ENCODE measurements around the gene C10orf120.

Gene C10orf120

DNA sequence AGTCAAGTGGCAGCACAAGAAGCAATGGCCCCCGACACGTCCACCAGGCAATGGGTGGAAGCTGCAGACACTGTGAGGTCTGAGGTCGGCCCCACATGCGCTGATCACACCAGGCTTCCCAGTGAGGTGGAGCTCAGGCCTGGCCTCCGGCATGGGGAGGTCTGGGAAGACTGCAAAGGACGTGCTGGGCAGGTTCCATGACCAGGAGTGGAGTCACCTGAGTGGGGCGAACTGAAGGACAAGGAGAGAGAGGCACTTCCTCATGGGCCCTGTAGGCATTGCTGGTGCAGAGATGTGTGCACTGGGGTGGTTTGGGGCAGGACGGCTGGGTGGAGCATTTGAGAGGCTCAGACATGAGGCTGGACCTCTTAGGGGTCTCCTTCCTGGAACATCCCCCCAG lies 35.1 kb downstream of the C10orf120 start:
- no peak overlapping the region for H3K4me3 ChIP-seq (ENCODE audit: low read length)
- TF ChIP-seq, protein P1, sequence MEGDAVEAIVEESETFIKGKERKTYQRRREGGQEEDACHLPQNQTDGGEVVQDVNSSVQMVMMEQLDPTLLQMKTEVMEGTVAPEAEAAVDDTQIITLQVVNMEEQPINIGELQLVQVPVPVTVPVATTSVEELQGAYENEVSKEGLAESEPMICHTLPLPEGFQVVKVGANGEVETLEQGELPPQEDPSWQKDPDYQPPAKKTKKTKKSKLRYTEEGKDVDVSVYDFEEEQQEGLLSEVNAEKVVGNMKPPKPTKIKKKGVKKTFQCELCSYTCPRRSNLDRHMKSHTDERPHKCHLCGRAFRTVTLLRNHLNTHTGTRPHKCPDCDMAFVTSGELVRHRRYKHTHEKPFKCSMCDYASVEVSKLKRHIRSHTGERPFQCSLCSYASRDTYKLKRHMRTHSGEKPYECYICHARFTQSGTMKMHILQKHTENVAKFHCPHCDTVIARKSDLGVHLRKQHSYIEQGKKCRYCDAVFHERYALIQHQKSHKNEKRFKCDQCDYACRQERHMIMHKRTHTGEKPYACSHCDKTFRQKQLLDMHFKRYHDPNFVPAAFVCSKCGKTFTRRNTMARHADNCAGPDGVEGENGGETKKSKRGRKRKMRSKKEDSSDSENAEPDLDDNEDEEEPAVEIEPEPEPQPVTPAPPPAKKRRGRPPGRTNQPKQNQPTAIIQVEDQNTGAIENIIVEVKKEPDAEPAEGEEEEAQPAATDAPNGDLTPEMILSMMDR (conservative IDR thresholded peaks at IDR 0.05; ENCODE audit: low read length), result no peak
- no peak for DNase-seq (ENCODE audit: low read depth)

DNA sequence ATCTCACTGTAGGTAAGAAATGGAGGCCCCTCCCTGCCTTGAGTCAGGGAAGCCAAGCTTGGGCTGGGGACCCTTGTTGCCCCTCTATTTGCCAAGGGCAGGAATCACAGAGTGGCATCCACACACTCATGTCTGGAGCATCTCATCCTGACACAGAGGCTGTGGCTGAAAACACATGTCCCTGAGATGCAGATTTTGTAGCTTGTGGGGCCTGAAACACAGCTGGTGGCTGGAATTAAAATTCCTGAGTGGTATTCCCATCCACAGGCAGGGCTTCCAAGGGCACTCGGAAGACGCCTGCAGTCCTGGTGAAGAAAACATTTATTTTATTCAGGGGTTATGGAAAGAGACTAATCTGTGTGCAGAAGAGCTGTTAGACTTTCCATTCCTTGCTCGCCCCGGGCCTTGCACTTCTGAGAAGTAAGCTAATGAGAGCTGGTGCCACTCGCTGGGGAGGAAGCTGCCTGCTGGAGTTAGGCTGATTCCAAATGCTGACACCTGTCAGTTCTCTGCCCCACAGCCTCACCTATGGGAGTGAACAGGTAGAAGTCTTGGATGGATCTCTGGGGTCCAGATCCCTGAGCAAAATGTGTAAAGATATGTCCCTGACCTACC lies 36.0 kb downstream of the C10orf120 start:
- H3K4me3 ChIP-seq (ENCODE audit: low read length), result no peak overlapping the region
- no peak for DNase-seq (ENCODE audit: low read depth)
- TF ChIP-seq, protein P1 (conservative IDR thresholded peaks at IDR 0.05; ENCODE audit: low read length), result no peak

DNA sequence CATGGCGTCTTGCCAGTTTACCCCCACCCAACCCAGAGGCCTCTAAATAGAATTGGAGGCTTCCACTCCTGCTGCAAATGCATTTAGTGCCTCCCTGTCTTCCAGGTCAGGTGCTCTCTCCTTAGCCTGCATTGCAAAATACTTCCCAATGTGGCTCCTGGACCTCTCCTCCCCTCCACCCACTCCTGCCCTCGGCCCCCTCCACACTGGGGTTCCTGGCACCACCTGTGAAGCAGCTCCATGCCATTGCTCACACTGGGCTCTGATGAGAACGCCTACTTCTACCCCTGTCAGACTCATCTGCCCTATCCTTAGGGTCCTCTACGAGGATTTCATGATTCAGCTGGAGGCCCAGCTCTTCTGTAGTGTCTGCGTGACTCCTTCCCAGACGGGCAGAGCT lies 37.4 kb downstream of the C10orf120 start:
- DNase-seq (ENCODE audit: low read depth), result no peak
- TF ChIP-seq, protein P1 (conservative IDR thresholded peaks at IDR 0.05; ENCODE audit: low read length), result no peak
- no peak overlapping the region for H3K4me3 ChIP-seq (ENCODE audit: low read length)

DNA sequence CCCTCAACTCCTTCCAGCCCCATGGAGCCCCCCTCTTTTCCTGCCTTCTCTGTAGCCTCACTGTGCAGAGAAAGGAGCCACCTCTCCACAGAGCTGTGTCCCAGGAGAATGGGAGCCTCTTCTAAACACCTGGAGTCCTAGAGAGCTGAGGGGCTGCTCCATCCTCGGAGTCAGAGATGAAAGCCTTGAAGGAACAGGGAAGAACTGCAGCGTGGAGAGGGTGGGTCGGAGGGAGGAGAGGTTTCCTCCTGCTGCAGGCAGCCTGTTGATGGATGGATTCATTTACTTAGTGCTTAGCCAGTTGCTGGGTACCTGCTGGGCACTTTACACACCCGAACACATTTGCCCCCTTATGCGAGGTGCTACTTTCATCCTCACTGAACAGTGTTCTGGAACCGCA lies 39.0 kb downstream of the C10orf120 start:
- no peak for DNase-seq (ENCODE audit: low read depth)
- TF ChIP-seq, protein P1 (conservative IDR thresholded peaks at IDR 0.05; ENCODE audit: low read length), result no peak
- no peak overlapping the region for H3K4me3 ChIP-seq (ENCODE audit: low read length)

DNA sequence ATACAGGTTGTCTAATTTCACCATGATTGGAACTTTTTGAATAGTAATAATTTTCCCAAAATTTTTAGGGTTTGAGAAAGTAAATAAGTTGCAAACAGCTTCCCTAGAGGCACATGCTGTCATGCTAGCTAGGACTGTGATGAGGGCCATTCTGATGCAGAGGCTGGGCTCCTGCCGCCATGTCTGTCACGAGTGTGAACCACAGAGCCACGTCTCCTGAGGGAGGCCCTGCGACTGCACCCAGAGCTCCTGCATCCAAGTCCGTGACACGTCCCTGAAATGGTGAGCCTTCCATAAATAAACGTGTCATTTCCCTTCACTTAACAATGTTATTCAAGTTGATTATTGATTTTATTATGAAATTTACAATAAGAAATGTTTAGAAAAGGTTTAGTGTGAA lies 40.0 kb downstream of the C10orf120 start:
- DNase-seq (ENCODE audit: low read depth), result no peak
- H3K4me3 ChIP-seq (ENCODE audit: low read length), result no peak overlapping the region
- TF ChIP-seq, protein P1 (conservative IDR thresholded peaks at IDR 0.05; ENCODE audit: low read length), result no peak

DNA sequence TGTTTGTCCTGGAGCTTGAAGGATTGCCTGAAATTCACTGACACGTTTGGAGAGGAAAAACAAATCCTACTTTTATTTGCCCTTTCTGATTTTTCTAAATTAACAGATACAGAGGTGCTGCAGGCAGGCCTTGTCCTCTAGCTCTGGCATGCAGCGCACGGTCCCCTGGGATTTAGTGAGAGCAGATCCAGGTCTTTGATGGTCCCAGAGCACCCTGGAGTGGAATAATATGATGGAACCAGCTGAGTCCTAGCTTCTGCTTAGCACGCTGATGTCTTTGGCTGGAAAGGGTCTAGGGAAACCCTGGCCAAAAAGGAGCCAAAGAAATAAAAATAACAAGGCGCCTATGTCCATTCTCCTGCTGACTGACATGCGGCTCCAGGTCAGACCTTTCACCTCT lies 40.5 kb downstream of the C10orf120 start:
- TF ChIP-seq, protein P1 (conservative IDR thresholded peaks at IDR 0.05; ENCODE audit: low read length), result no peak
- no peak for DNase-seq (ENCODE audit: low read depth)
- H3K4me3 ChIP-seq (ENCODE audit: low read length), result no peak overlapping the region

DNA sequence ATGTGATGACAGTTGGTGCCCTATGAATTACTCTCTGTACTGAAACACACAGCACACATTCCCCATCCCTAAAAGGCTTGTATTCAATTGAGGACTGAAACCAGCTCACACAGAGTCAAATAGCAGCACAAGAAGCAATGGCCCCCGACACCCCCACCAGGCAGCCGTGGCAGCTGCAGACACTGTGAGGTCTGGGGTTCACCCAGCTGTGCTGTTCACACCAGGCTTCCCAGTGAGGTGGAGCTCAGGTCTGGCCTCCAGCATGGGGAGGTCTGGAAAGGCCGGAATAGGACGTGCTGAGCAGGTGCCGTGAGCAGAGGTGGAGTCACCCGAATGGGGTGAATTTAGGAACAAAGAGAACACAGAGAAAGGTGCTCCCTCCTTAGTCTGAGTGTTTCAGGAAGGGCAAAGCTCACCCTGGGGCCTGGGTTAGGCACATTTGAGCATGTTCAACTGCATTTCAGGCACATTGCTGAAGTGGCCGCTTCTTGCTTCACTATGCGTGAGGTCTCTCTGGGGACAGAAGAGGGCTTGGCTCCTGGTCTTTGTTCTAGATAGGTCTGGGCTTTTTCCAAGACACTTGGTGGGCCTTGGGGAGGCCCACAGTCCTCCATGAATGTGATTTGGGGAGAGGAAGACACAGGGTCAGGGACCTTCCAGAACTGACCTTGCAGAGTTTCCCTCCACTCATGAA lies 41.1 kb downstream of the C10orf120 start:
- TF ChIP-seq, protein P1 (conservative IDR thresholded peaks at IDR 0.05; ENCODE audit: low read length), result no peak
- DNase-seq (ENCODE audit: low read depth), result no peak
- H3K4me3 ChIP-seq (ENCODE audit: low read length), result no peak overlapping the region
